NCI-H1105 (cell line): ENCODE results near the gene HOXD12.

Experiments used
- DNase-seq: peaks from one replicate; lab custom pipeline; 2025; lab: John Stamatoyannopoulos, UW

The HOXD12 gene

GRCh38 chr2:176131848-176132158 lies 32.2 kb downstream of the HOXD12 start:
- DNase-seq, result no peak

GRCh38 chr2:176132205-176133171 lies 32.9 kb downstream of the HOXD12 start:
- DNase-seq, result no peak

- DNase-seq, result no peak
Measured at GRCh38 chr2:176133389-176133788, 33.8 kb downstream of the HOXD12 start.

GRCh38 chr2:176134035-176134434 lies 34.4 kb downstream of the HOXD12 start:
- DNase-seq, result no peak

- DNase-seq, result no peak
Measured at GRCh38 chr2:176135035-176135440, 35.4 kb downstream of the HOXD12 start.

GRCh38 chr2:176136374-176137251 lies 37.0 kb downstream of the HOXD12 start:
- no peak for DNase-seq

GRCh38 chr2:176137252-176137580 lies 37.6 kb downstream of the HOXD12 start:
- DNase-seq, result no peak

- DNase-seq, result no peak
Measured at GRCh38 chr2:176137906-176138305, 38.3 kb downstream of the HOXD12 start.

- DNase-seq, result no peak
Measured at GRCh38 chr2:176138526-176138922, 38.9 kb downstream of the HOXD12 start.

- no peak for DNase-seq
Measured at GRCh38 chr2:176138923-176139660, 39.5 kb downstream of the HOXD12 start.

- DNase-seq, result no peak
Measured at GRCh38 chr2:176139661-176140512, 40.3 kb downstream of the HOXD12 start.

- DNase-seq, result peak; percentile 85
Measured at GRCh38 chr2:176140513-176141317, 41.1 kb downstream of the HOXD12 start.

- no peak for DNase-seq
Measured at GRCh38 chr2:176142281-176142680, 42.7 kb downstream of the HOXD12 start.

GRCh38 chr2:176145085-176145969 lies 45.7 kb downstream of the HOXD12 start:
- DNase-seq, result no peak

- DNase-seq, result no peak
Measured at GRCh38 chr2:176146101-176146500, 46.5 kb downstream of the HOXD12 start.

GRCh38 chr2:176146645-176147044 lies 47.0 kb downstream of the HOXD12 start:
- no peak for DNase-seq

GRCh38 chr2:176147210-176147799 lies 47.7 kb downstream of the HOXD12 start:
- DNase-seq, result no peak

- no peak for DNase-seq
Measured at GRCh38 chr2:176147800-176148496, 48.4 kb downstream of the HOXD12 start.
